Body of pancreas (tissue), 4 donors: ENCODE data around the gene LRFN3.

Source experiments
- POLR2A ChIP-seq, 3 donors: fragments of 450-650 bp; IDR thresholded peaks; one replicate each; pipeline ENCODE4 v1.6.1; 2016; ENCODE audit warnings: antibody characterized with exemption in 3 of 3, mild to moderate bottlenecking in 2 of 3
- TF ChIP-seq, protein P1 (sequence below), 7 experiments: fragments of 450-650 bp in 4 of 7; fragments of 200-600 bp in 3 of 7; sonication (generic) in 3 of 7; IDR thresholded peaks; one replicate each; pipeline ENCODE4 v1.5.1; 2016 to 2019; ENCODE audit warnings: antibody characterized with exemption in 7 of 7

DNA sequence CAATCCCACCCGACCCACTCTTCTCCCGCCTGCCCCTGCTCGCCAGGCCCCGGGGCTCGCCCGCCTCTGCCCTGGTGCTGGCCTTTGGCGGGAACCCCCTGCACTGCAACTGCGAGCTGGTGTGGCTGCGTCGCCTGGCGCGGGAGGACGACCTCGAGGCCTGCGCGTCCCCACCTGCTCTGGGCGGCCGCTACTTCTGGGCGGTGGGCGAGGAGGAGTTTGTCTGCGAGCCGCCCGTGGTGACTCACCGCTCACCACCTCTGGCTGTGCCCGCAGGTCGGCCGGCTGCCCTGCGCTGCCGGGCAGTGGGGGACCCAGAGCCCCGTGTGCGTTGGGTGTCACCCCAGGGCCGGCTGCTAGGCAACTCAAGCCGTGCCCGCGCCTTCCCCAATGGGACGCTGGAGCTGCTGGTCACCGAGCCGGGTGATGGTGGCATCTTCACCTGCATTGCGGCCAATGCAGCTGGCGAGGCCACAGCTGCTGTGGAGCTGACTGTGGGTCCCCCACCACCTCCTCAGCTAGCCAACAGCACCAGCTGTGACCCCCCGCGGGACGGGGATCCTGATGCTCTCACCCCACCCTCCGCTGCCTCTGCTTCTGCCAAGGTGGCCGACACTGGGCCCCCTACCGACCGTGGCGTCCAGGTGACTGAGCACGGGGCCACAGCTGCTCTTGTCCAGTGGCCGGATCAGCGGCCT, 4.1 kb downstream of the LRFN3 start:
- TF ChIP-seq POLR2A (IDR thresholded peaks at IDR 0.05) = no peak
- TF ChIP-seq, protein P1, sequence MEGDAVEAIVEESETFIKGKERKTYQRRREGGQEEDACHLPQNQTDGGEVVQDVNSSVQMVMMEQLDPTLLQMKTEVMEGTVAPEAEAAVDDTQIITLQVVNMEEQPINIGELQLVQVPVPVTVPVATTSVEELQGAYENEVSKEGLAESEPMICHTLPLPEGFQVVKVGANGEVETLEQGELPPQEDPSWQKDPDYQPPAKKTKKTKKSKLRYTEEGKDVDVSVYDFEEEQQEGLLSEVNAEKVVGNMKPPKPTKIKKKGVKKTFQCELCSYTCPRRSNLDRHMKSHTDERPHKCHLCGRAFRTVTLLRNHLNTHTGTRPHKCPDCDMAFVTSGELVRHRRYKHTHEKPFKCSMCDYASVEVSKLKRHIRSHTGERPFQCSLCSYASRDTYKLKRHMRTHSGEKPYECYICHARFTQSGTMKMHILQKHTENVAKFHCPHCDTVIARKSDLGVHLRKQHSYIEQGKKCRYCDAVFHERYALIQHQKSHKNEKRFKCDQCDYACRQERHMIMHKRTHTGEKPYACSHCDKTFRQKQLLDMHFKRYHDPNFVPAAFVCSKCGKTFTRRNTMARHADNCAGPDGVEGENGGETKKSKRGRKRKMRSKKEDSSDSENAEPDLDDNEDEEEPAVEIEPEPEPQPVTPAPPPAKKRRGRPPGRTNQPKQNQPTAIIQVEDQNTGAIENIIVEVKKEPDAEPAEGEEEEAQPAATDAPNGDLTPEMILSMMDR (IDR thresholded peaks at IDR 0.05) = no peak
